ENCODE measurements around the gene FHIT.

DNA sequence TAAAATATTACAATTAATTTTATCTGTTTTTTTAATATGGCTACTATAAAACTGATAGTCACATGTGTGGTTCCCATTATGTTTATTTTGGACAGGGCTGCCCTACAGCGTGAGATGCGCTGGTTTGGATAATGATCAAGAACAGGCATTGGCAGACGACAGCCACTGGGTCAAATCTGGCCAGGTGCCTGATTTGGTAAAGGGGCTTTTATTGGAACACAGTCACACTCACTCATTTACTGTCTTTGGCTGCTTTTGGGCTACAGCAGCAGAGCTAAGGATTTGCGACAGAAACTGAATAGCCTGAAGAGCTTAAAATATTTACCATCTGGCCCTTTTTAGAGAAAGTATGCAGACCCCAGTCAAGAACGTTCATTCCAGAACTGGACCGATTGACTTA, 1477.3 kb downstream of the FHIT start:
- TF ChIP-seq POLR2A (IDR thresholded peaks at IDR 0.05; ENCODE audit: low read length) = no peak
- TF ChIP-seq GATA1 (IDR thresholded peaks at IDR 0.05; ENCODE audit: low read depth, low read length) = no peak

Measured in erythroblast (primary cell).